Esophagus squamous epithelium (tissue), 5 donors: ENCODE measurements around the gene PTPRN2. TPM values are rescaled to one million over a fixed set of nuclear protein-coding genes. Genes with fewer than 3 reads are reported as not detected.
"Not testable (repeated sequence)": the region's sequence is repeated elsewhere in the genome, so short reads cannot be mapped to it uniquely, and the experiment has no call there.

Source experiments
- DNase-seq: peaks from one replicate; lab custom pipeline; 2025; lab: John Stamatoyannopoulos, UW
- H3K27ac ChIP-seq, 4 donors: fragments of 200-600 bp; sonication (generic); one replicate each; pipeline ENCODE4 v1.5.1; 2016 to 2019; ENCODE audit warnings: mild to moderate bottlenecking in 1 of 4
- H3K27me3 ChIP-seq, 4 donors: fragments of 200-600 bp; sonication (generic); 1 replicate in 3 of 4; 2 replicates in 1 of 4; pipeline versions ENCODE4 v1.5.1 to v1.6.0; 2017 to 2021; ENCODE audit warnings: antibody characterized with exemption in 1 of 4
- H3K36me3 ChIP-seq, 3 donors: fragments of 200-600 bp; sonication (generic); one replicate each; pipeline ENCODE4 v1.5.1; 2016 to 2019
- H3K4me1 ChIP-seq, 3 donors: fragments of 200-600 bp; sonication (generic); one replicate each; pipeline ENCODE4 v1.5.1; 2017 to 2019
- H3K4me3 ChIP-seq, 4 donors: fragments of 200-600 bp; sonication (generic); 1 replicate in 3 of 4; 2 replicates in 1 of 4; pipeline ENCODE4 v1.5.1; 2016 to 2019; ENCODE audit warnings: mild to moderate bottlenecking in 2 of 4, moderate library complexity in 1 of 4
- H3K9me3 ChIP-seq, 3 donors: fragments of 200-600 bp; sonication (generic); one replicate each; pipeline ENCODE4 v1.5.1; 2016 to 2019
- POLR2A ChIP-seq, 4 donors: fragments of 450-650 bp; IDR thresholded peaks; one replicate each; pipeline ENCODE4 v1.6.1; 2017; ENCODE audit warnings: antibody characterized with exemption in 4 of 4, mild to moderate bottlenecking in 4 of 4, moderate library complexity in 3 of 4
- WGBS, 2 donors: methylation state at CpG; one replicate each; pipeline ENCODE4 v1.1.5; 2018; 5-methylcytosine and 5-hydroxymethylcytosine counted together
- intact Hi-C: fragments of 100-400 bp; cut with DNase I; formaldehyde crosslinking; loops from one replicate; pipeline ENCODE4 v1.15.0; 2022
- total RNA-seq, 4 donors: library from RNA; depleted of rRNA; stranded (reverse); fragments of >200 nt; gene quantifications; one replicate each; pipeline ENCODE4 v1.1.0, GENCODE V29; 2016
- TF ChIP-seq, protein P1 (sequence below), 6 experiments: fragments of 450-650 bp in 4 of 6; fragments of 200-600 bp in 2 of 6; sonication (generic) in 2 of 6; IDR thresholded peaks; one replicate each; pipeline ENCODE4 v1.5.1; 2016 to 2019; ENCODE audit warnings: antibody characterized with exemption in 6 of 6, mild to moderate bottlenecking in 4 of 6, moderate library complexity in 4 of 6
- donor health status: DM: yes; HTN: yes; CAD: no.

PTPRN2 gene
- total RNA-seq, 4 donors from 2014 or later = 0.38 to 2.7 (median 1.0) TPM

DNA sequence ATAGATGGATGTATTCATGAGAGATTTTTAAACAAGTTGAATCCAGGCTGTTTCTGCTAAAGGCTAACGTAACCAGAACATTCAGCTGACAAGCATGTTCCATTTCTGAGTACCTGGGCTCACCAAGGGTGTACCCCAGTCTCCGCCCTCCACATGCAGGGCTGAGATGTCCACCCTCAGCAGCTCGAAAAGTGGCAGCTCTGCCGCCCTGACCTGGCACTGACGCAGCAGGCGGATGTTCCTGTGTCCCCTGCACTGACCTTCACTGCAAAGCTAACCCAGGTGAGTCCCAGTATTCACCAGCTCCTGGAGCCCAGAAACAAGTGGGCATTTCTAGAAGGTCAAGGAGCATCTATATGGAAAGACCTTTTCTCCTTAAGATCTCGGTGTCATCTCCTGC lies 437.4 kb downstream of the PTPRN2 start:
- peaks cover 0 to 7% (median 0%) of the 10 kb centered on the region in 3 donors for H3K4me1 ChIP-seq
- TF ChIP-seq, protein P1, sequence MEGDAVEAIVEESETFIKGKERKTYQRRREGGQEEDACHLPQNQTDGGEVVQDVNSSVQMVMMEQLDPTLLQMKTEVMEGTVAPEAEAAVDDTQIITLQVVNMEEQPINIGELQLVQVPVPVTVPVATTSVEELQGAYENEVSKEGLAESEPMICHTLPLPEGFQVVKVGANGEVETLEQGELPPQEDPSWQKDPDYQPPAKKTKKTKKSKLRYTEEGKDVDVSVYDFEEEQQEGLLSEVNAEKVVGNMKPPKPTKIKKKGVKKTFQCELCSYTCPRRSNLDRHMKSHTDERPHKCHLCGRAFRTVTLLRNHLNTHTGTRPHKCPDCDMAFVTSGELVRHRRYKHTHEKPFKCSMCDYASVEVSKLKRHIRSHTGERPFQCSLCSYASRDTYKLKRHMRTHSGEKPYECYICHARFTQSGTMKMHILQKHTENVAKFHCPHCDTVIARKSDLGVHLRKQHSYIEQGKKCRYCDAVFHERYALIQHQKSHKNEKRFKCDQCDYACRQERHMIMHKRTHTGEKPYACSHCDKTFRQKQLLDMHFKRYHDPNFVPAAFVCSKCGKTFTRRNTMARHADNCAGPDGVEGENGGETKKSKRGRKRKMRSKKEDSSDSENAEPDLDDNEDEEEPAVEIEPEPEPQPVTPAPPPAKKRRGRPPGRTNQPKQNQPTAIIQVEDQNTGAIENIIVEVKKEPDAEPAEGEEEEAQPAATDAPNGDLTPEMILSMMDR (IDR thresholded peaks at IDR 0.05) = no peak
- no peak for TF ChIP-seq POLR2A (IDR thresholded peaks at IDR 0.05)
- intact Hi-C loops = no loop called here

DNA sequence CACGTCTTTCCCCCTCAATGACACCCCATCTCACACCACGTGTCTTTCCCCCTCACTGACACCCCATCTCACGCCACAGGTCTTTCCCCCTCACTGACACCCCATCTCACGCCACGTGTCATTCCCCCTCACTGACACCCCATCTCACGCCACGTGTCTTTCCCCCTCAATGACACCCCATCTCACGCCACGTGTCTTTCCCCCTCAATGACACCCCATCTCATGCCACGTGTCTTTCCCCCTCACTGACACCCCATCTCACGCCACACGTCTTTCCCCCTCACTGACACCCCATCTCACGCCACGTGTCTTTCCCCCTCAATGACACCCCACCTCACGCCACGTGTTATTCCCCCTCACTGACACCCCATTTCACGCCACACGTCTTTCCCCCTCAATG lies 440.2 kb downstream of the PTPRN2 start:
- H3K36me3 ChIP-seq, DNase-seq, H3K4me3 ChIP-seq, H3K27me3 ChIP-seq, H3K9me3 ChIP-seq, H3K4me1 ChIP-seq, H3K27ac ChIP-seq, intact Hi-C loops: not testable (repeated sequence)
- WGBS, 2 donors = 88 to 89% methylated on average over 18 of the region's 18 CpGs

More for the DNA sequence above, 437.4 kb downstream of the PTPRN2 start:
- Histone ChIP-seq H3K9me3 (peaks cover 0 to 6% (median 0%) of the 10 kb centered on the region in 3 donors), H3K27ac (no peak overlapping the region), H3K4me3 (no peak overlapping the region), H3K36me3 (no peaks in the 10 kb centered on the region), H3K27me3 (peaks cover 0 to 3% (median 0%) of the 10 kb centered on the region in 4 donors)
- WGBS, 2 donors = 76 to 88% methylated on average over 2 to 7 of the region's 7 CpGs
- no peak for DNase-seq

DNA sequence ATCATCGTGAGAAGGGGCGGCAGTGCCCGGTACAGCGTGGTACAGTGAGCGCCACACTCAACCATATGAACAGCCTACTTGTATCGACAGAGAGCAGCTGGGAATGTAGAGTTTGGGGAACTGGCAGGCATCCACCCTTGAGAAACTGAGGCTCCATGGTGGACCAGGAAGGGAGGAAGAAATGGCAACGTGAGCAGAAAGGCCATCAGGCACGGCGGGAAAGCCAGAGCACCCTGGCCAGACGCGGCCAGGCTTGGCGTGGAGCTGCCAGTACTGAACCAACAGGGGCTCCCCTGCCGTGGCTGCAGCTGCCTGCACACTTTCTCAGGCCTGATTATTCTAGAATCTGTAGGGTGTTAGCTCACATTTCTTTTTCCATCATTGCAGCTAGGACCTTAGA lies 442.3 kb downstream of the PTPRN2 start:
- WGBS, 2 donors = 81 to 89% methylated on average over 6 to 7 of the region's 13 CpGs
- intact Hi-C loops = no loop called here
- DNase-seq = no peak
- TF ChIP-seq, protein P1 (IDR thresholded peaks at IDR 0.05) = no peak
- no peak for TF ChIP-seq POLR2A (IDR thresholded peaks at IDR 0.05)
- Histone ChIP-seq H3K9me3 (peaks cover 0 to 6% (median 0%) of the 10 kb centered on the region in 3 donors), H3K4me1 (peaks cover 0 to 2% (median 0%) of the 10 kb centered on the region in 3 donors), H3K27ac (no peak overlapping the region), H3K27me3 (no peaks in the 10 kb centered on the region), H3K36me3 (no peaks in the 10 kb centered on the region), H3K4me3 (no peak overlapping the region)

DNA sequence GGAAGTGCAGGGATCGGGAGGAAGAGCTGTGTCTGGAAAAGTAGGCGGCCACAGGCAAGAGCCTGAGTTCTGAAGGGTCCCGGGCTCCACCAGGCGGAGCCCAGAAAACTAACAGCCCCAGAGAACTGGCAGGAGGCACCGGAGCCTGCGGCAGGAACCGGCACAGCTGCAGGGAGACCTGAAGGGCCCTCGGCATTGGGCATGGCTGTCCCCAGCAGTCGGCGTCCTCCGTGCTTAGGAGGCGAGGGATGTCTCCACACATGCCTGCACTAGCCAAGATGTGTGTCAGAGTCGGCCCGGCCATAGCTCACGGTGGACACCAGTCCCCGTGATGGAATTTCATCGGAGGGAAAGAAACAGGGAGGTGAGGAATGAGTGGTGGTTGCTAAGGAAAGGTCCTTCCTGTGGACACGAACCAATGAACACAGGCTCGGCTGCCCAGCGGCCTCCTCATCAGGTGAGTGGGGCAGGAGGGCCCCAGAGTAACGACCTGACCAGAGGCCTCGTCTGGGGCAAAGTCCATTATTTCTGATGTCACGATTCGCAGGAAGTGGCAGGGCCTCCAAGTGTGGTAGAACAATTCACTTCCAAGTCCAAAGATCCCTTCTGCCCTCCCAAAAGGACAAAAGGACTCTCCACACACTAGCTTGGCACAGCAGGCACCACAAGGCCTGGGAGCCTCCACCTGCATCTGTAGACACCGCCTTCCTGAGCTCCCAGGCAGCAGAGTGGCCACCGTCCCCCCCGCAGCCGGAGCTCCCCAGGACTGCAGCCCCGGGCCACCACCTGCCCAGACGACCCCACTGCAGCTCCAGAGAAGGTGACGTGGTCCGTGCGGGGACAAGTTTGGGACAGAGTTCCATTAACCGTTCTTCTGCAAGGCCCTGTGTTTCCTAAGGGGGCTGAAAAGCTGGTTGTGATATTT lies 444.2 kb downstream of the PTPRN2 start:
- intact Hi-C loops = no loop called here
- WGBS, 2 donors = 86 to 93% methylated on average over 13 to 19 of the region's 34 CpGs
- Histone ChIP-seq H3K9me3 (peaks cover 0 to 6% (median 0%) of the 10 kb centered on the region in 3 donors), H3K4me1 (no peaks in the 10 kb centered on the region), H3K36me3 (no peaks in the 10 kb centered on the region), H3K27me3 (no peaks in the 10 kb centered on the region), H3K4me3 (no peak overlapping the region), H3K27ac (no peak overlapping the region)
- TF ChIP-seq, protein P1 (IDR thresholded peaks at IDR 0.05) = no peak
- no peak for TF ChIP-seq POLR2A (IDR thresholded peaks at IDR 0.05)
- DNase-seq = no peak

DNA sequence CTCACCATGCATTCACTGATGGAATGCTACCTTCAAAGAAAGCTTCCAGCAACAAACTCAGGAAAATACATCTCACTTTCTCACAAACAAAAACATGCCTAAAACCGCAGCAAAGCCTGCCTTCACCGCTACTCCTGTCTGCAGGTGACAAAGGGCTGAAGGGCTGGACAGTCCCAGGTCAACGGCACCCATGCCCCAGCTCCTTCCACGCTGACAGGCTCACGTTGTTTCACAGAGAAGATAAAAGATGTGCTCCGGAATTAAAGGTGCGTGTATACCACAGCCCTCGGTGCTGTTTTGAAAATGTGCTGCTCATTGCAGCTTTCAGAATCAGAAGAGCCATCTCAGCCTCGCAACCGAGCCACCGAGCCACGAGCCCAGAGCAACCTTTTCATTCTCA lies 445.0 kb downstream of the PTPRN2 start:
- Histone ChIP-seq H3K9me3 (peaks cover 0 to 4% (median 0%) of the 10 kb centered on the region in 3 donors), H3K4me3 (no peak overlapping the region), H3K36me3 (no peaks in the 10 kb centered on the region), H3K4me1 (no peaks in the 10 kb centered on the region), H3K27me3 (no peaks in the 10 kb centered on the region), H3K27ac (no peak overlapping the region)
- intact Hi-C loops = no loop called here
- DNase-seq = no peak
- WGBS, 2 donors = 80 to 81% methylated on average over 11 to 12 of the region's 12 CpGs
- TF ChIP-seq, protein P1 (IDR thresholded peaks at IDR 0.05) = no peak
- TF ChIP-seq POLR2A (IDR thresholded peaks at IDR 0.05) = no peak
